Adrenal gland (tissue), 5 donors: ENCODE measurements around the gene ARHGEF38.

Experiments
- POLR2A ChIP-seq, 2 donors: fragments of 450-650 bp; IDR thresholded peaks; one replicate each; pipeline ENCODE4 v1.6.1; 2017; ENCODE audit warnings: antibody characterized with exemption in 2 of 2, mild to moderate bottlenecking in 2 of 2, moderate library complexity in 1 of 2
- TF ChIP-seq, protein P1 (sequence below), 6 experiments: fragments of 450-650 bp in 4 of 6; fragments of 200-600 bp in 2 of 6; sonication (generic) in 1 of 6; IDR thresholded peaks; 1 replicate in 5 of 6; 2 replicates in 1 of 6; pipeline versions ENCODE4 v1.5.1 to v1.8.0; 2016 to 2021; ENCODE audit warnings: antibody characterized with exemption in 6 of 6, mild to moderate bottlenecking in 2 of 6, moderate library complexity in 1 of 6
- donor health status: DM: no; HTN: no; CAD: no.

DNA sequence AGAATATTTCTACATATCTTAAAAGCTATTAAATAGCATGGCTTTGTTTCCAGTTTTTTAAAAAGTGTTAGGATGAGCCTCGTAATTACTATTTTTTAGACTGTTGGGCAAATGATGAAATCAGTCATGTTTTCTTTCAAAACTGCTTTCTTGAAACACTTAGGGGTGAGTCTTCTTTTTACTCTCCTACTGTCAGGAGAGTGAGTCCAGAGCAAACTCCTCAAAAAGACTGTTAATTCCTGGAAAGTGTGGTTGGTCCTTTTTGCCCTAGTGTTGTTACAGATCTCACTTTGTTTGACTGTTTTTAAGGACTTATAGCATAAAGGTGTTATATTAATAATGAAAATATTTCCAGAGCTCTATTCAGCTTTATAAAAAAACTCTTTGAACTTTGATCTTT is 162.5 kb downstream of the ARHGEF38 start:
- no peak for TF ChIP-seq POLR2A (IDR thresholded peaks at IDR 0.05)
- TF ChIP-seq, protein P1, sequence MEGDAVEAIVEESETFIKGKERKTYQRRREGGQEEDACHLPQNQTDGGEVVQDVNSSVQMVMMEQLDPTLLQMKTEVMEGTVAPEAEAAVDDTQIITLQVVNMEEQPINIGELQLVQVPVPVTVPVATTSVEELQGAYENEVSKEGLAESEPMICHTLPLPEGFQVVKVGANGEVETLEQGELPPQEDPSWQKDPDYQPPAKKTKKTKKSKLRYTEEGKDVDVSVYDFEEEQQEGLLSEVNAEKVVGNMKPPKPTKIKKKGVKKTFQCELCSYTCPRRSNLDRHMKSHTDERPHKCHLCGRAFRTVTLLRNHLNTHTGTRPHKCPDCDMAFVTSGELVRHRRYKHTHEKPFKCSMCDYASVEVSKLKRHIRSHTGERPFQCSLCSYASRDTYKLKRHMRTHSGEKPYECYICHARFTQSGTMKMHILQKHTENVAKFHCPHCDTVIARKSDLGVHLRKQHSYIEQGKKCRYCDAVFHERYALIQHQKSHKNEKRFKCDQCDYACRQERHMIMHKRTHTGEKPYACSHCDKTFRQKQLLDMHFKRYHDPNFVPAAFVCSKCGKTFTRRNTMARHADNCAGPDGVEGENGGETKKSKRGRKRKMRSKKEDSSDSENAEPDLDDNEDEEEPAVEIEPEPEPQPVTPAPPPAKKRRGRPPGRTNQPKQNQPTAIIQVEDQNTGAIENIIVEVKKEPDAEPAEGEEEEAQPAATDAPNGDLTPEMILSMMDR (IDR thresholded peaks at IDR 0.05), result no peak
